Amygdala (tissue), 56 donors: ENCODE data around the gene MYB.

ENCODE experiments used
- DNase-seq, 56 donors: peaks; one replicate each; lab custom pipeline; 2025; lab: John Stamatoyannopoulos, UW

MYB gene

DNA sequence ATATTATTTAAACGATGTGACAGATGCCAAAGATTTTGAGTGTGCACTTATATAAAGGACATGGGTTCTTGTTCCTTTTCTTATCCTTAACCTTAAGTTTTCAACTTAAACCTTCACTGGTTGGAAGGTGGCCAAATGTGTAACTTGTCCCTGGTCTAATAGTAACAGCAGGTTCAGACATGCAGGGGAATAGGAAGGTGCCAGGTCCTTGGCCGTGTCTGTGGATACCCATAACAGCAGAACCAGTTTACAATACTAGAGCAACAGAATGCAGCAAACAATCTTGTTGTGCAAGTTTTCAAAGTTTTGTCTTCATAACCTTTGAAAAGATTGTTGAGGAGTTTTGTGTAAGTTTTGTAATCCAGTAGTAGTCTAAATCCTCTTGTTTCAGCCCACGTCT, 4.4 kb downstream of the MYB start:
- no peak for DNase-seq

DNA sequence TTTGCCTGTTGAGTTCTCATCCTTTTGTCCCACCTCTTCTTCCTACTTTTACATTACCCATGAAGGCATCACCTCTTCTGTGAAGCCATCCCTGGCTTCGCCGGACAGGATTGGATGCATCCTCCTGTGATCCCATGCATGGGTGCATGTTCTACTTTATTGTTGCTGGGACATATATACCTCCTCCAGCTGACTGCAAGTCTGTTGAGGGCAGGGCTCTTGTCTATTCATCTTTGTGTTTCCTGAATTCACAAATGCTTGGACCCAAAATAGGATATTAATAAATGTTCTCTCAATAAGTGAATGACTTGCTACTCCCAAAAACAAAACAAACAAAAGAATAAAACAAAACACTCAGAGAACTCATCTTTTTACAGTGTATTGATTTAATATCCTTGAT, 5.1 kb downstream of the MYB start:
- DNase-seq, result no peak

DNA sequence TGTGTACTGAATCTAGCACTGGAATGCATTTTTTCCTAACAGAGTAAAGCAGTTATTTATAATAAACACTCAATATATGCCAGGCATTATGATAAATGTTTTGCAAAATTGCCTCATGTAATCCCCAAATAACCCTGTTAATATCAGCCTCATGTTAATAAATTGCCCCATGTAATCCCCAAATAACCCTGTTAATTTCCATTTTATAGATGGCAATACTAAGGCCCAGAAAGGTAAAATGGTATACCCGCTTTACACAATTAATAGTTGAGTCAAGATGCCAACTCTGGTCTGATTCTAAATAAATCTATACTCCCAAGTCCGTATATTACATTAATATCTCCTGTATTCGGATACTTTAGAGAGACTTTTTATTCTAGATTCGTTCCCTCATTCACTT, 6.3 kb downstream of the MYB start:
- DNase-seq, result no peak

DNA sequence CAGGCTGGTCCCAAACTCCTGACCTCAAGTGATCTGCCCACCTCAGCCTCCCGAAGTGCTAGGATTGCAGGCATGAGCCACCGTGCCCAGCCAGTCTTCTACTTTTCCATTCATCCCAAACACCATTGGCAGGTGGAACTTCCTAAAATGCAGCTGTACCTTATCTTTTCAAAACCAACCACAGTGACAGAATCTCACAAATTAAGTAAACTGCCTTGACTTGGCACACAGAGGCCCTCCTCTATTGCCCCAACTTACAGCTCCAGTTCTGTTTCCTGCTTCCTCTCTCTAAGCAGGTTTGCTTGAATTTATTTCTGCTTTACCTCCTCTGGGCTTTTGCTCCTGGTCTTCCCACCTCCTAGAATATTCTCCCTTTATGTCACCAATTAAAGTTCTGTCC, 7.6 kb downstream of the MYB start:
- DNase-seq, result no peak

DNA sequence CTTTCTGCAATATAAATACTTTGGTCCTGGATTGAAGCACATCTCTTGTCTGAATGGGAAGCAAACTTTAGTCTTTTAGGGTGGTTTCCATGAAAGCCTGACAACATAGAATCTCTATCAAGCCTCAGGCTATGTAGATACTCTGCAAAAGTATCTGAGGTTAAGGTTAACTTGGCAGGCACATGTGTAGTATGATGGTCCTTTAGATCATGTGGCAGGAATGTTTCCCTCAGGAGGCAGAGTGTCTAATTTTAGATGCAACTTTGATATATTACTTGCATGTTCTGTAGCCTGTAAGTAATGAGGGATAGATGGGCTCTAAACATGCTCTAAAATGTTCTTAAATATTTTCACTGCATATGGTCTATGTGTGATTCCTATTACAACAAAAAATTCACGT, 8.2 kb downstream of the MYB start:
- no peak for DNase-seq

DNA sequence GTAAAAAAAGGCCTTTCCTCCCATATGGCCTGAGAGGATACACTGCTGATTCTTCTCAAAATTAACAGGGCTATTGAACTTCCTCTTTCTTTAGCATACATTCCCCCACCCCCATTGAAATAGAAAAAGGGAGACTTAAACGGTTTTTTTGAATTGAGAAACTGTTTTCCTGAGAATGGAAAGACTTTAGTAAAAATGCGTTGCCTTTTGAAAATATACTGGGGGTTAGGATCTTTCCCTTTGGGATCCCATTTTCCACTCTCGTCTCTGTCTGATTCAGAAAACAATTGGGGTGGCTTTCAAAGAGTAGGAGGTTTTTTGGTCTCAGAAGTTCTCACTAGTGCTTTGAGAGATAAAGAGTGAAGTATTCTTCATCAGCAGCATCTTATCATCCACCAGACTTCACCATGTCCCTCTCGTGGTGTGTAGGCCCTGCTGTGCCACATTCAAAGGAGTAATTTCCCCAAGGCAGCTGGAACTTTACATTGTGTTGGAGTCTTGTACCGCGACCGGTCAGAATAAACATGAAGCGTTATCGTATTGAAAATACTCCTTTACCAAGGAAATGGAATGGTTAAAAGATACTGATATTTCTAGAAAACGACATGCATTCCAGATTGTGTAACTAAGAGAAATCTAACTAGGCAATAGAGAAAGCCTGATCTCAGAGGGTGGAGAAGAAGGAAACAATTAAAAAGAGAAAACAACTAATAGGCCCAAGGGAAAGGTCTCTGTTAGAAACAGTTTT, 10.6 kb downstream of the MYB start:
- no peak for DNase-seq

DNA sequence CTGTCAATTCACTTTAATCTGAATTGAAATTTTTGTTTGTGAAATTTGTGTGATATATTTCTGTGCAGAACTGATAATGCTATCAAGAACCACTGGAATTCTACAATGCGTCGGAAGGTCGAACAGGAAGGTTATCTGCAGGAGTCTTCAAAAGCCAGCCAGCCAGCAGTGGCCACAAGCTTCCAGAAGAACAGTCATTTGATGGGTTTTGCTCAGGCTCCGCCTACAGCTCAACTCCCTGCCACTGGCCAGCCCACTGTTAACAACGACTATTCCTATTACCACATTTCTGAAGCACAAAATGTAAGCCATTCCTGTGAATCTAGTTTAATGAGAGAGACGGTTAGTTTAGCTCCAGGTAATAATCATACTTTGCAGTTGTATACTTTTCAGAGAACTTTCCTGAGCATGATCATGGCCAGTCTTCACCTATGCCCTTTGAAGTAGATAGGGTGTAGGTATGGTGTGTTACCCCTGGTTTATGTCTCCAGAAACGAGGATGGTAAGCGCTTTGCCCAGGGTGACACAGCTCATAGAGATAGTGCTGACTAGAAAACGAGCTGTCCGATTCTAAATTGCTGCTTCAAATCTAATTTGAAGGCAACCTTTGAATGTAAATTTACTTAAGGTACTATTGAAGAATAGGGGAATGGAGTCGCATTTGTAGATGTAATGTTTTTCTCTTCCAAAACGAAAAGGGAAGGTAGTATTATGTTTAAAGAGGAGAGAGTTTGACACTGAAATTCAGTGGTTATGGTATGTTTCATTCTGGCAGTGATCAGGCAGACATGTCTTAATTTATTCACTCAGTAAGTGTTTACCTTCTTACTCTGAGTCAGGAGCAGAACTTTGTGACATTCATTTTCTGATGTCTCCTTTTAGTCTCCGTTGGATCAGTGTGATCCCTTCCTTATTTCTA, 11.4 kb downstream of the MYB start:
- DNase-seq, result no peak

DNA sequence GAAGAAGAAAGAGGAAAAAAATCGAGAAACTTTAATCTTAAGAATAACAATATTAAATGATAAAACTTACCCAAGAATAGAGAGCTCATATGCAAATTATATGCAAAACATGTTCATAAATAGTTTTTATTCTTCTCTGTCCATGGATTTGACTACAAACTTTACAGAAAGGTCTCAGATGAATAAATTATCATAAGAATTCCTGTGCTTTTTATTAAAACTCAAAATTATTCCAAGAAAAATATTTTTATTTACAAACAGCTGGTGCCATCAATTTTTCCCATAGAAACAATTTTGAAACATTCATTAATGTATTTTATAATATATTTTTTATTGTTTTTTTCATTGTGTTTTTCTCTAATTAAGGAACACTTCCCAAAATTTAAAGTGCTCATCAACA, 12.1 kb downstream of the MYB start:
- DNase-seq, result no peak

DNA sequence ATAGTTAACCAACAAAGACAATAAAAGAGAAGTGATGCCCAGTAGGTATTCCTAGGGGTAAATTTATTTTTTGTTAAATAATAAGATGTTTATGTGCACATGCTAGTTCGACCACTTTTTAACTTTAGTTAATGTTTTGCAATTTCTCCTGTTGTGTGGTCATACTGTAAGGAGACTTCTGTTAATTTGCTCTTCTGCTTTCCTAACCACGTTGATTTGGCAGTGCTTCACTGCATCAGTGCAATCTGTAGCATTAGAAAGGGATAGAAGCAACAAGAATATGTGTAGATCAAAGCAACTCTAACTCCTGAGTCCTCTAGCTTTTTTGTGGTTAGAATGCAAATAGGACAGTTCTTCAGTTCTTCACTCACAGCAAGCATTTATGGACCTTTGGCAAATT, 13.9 kb downstream of the MYB start:
- DNase-seq, result no peak

DNA sequence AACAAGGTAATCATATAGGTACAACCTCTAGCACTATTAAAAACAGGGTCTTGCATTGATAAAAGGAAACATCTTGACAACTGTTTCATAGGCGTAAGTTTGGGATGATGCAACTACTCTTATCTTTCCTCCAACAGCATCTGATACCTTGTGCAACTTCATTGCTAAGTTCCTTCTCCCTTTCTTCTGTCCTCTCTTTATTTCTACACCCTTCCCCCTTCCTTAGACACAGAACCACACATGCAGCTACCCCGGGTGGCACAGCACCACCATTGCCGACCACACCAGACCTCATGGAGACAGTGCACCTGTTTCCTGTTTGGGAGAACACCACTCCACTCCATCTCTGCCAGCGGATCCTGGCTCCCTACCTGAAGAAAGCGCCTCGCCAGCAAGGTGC, 14.4 kb downstream of the MYB start:
- no peak for DNase-seq

DNA sequence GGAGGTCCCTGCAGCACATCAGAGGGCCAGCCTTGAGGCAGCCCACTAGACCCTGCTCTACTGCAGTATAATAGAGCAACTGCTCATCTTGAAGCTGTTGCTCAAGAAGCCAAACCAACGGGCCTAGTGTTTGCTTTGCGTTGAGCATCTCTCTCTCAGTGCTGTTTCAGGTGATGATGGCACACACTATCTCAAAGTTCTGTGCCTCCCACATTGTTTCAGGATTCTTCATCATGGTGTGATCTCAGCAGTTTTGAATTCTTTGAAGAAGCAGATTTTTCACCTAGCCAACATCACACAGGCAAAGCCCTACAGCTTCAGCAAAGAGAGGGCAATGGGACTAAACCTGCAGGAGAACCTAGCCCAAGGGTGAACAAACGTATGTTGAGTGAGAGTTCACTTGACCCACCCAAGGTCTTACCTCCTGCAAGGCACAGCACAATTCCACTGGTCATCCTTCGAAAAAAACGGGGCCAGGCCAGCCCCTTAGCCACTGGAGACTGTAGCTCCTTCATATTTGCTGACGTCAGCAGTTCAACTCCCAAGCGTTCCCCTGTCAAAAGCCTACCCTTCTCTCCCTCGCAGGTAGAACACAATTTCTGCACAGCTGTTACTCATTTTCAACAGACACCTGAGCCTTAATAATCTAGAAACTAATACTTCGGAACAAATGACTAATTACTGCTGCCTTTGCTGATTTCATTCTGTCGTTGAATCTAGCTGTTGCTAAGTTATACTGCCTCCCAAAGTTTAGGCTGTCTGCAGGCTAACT, 15.8 kb downstream of the MYB start:
- no peak for DNase-seq

DNA sequence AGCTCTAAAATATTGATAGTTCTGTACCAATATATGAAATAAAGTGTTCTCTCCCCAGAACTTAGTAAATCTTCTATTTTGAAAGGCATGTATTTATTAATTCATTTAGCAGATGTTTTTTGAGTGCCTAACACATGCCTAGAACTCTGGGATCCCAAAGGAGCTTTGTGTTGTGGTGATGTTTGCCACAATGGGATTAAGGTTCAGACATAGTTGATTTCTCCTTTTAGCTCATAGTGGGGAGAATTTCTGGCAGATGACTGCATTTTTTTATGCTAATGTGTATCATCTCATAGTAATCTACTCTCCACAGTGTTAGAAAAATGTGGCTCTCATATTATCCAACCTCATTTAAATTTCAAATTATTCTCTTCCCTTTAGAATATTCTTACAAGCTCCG, 21.7 kb downstream of the MYB start:
- no peak for DNase-seq

DNA sequence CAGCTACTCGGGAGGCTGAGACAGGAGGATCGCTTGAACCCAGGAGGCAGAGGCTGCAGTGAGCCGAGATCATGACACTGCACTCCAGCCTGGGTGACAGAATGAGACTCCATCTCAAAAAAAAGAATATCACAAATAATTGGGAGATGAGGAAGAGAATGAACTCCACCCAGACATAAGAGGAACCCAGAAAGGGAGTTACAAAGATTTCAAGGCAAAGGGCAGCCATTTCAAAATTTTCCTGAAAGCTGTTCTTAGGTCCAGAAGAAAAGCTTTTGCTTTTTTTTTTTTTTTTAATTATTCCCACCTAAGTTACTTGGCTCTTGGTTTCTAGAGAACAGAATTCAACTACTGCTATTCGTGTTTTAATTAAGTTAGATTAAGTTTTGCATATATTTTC, 23.8 kb downstream of the MYB start:
- no peak for DNase-seq

DNA sequence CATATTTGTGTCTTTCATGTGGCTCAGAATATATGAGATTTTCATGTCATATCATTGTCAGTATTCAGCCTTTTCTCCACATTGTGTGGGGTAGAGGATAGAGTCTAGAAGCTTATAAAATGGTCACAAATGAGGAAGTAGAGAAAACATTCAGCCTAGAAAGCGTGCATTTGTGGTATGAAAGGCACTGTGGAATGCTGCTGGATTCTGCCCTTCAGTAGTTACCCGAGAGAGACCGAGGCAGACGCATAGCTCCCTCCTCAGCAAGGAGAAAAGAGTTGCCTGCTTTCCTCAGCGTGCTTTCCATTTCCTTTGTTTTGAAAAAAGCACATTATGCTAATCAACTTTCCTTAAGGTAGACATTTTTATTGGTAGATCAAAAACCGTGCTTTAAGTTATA, 28.7 kb downstream of the MYB start:
- no peak for DNase-seq

DNA sequence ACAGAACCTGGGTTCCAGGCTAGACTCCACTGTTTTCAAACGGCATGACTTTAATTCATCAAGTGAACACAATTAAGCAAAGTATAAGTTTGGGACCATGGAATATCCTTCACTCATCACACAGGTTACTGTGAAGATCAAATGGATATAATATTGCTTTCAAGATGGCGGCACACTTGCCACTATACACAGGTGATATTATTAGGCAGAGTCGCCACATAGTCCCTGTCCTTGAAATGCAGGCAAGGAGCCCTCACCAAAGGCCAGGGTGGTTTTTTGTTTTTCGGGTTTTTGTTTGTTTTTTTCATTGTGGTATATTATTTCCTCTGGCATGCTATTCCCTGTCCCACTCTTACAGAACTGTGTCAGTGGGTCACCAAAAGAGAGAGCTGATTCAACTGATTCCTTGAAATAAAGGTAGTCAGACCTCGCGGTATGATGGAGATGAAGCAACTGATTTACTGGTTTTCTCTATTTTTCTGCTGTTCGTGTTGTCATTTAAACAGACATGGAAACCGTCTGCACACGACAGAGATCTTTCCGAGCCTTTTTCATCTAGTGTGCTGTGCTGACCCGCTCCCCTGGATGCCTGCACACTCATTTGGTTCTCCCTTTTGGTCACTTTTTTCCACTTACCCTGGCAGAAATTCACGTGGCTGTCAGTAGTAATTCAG, 29.7 kb downstream of the MYB start:
- no peak for DNase-seq

DNA sequence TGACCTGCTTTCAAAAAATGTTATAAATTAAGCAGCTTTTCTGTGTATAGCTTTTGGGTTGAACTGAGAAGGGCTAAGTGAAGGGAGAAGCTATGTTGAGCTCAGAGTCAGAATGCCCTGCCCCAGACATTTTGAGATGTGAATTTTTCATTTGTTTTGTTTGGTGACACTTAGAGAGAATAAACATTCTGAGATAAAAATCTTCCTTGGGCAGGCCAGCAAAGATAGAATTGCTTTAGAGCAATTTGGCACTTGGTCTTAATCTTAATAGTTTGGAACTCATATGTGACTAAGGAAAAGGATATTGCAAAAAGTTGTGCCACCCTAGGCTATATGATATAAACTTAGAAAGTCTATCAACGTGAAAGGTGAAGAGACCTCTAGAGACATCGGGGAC, 30.2 kb downstream of the MYB start:
- no peak for DNase-seq

DNA sequence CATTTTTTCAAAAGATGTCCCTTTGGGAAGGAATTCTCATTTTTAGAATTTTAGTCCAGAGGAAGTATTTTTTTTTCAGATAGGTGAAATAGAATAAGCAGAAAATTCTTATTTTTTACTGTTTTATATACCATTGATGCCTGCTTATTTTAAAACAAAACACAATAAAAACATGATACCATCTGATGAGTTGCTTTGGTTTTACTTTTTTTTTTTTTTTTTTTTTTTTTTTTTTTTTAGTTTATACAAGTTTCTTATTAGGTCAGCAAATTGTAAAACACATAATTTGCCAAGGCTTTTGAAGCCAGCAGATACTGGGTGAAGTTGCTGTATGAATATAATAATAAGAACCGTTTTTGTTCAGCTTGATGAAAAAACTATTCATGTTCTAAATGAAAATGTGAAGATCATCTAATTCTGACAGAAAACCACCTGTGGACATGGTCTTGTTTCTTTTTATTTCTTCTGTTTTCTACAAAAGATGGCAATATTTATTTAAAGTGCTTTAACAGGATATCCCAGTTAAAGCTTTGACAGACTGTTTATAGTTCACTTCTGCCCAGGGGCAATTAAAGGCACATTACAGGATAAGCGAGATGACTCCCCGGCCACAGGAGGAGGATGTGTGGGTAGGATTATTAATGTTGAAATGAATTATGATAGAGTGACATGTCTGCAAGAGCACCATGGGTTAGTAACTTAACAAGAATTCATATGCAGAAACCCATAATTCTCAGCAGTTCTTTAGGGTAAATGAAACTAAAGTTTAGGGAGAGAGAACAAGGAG, 31.1 kb downstream of the MYB start:
- no peak for DNase-seq

DNA sequence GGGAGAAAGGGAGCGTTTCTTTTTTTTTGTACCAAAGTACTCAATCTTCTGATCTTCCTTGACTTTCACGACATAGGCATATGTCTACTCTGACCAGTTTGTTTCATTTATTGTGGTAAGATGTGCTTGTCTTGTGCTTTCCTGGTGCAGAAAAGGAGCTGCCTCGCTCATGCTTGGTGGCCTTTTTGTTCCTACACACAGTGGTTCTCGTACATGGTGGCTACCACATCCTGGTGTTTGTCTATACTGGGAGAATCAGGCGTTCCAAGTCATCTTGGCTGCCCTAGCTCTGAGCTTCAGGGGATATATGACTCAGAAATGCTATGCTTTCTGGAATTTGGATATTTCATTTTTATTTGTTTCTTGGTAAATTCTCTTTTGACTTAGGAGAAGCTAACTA, 31.8 kb downstream of the MYB start:
- DNase-seq, result no peak

DNA sequence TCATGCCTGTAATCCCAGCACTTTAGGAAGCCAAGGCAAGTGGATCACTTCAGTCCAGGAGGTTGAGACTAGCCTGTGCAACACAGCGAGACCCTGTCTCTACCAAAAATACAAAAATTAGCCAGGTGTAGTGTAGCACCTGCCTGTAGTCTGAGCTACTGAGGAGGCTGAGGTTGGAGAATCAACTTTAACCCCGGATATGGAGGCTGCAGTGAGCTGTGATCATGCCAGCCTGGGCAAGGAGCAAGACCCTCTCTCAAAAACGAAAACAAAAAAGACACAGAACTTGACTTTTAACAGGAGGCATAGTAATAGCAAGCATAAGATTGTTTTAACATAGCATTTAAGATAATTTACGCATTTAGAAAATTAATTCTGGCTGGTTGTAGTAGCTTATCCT, 32.5 kb downstream of the MYB start:
- DNase-seq, result no peak

DNA sequence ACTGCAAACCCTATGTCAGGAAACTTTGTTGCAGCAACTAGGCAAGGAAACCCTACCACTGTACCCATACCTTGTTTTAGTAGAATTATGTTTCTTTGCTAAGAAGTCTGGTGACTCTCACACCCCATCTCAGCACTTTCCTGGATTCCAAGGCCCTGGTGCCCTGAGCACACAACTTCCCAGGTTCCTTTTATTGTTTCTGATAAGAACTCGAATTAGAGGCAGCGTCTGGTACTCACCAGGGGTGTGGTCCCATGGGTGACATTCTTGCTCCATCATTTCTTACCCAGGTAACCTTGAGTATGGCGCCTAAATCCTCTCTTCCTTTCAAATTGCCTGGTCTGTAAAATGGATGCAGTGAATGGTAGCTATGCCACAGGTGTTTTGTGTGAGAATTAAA, 34.1 kb downstream of the MYB start:
- no peak for DNase-seq
